ENCODE results near the gene RNF169. TPM values are rescaled to one million over a fixed set of nuclear protein-coding genes. Genes with fewer than 3 reads are reported as not detected.
A peak's percentile ranks its signal among the peaks of the same experiment; 100 is the strongest.

Gene RNF169
- total and polyA plus RNA-seq, 9 of the 15 experiments (the other 6 are each of a cell fraction or from before 2014, with no cell fraction given): 0.68 to 18.1 (median 10.1) TPM

GRCh38 chr11:74826901-74827300, 78.3 kb downstream of the RNF169 start:
- in situ Hi-C loops (cut with MboI) (no loop called here), intact Hi-C loops (cut with micrococcal nuclease) (no loop called here)
- TF ChIP-seq CBX1 (IDR thresholded peaks at IDR 0.05; ENCODE audit: low read depth) (peak; percentile 72; the same call in 1 of the 2 replicates), CBX5 (IDR thresholded peaks at IDR 0.05; ENCODE audit: borderline replicate concordance, low read depth) (peak; percentile 95), NR2C1 (IDR thresholded peaks at IDR 0.05) (no peak), NR2C1 (tag; IDR thresholded peaks at IDR 0.05) (no peak), CBX3 (IDR thresholded peaks at IDR 0.05; ENCODE audit: borderline replicate concordance in 1 of 2, low read length in 2 of 2) (peak in 1 of 2 experiments; percentile 96; a peak in 2 of 3 replicates), ELF2 (CRISPR knock-in tag; IDR thresholded peaks at IDR 0.05) (no peak), ZFP36 (IDR thresholded peaks at IDR 0.05; ENCODE audit: low read depth, low read length, partially characterized antibody) (peak; percentile 69), BRCA1 (IDR thresholded peaks at IDR 0.05) (no peak), BRCA1 (CRISPR knock-in tag; IDR thresholded peaks at IDR 0.05) (0 out of 2 replicates have a peak, but pooled peaks have one; percentile 21), TRIM28 (IDR thresholded peaks at IDR 0.05) (peak; percentile 76)
- ATAC-seq (no peak), FAIRE-seq (no peak), DNase-seq (ENCODE audit: extremely low read depth in 1 of 4, low spot score in 3 of 4) (peak in 1 of 4 experiments; percentile 40)
- no TSS peak for BruUV-seq (replicated peaks)
- no peaks in the 10 kb centered on the region for H3K27me3 ChIP-seq (ENCODE audit: control insufficient read depth in 2 of 2, insufficient read depth in 2 of 2, low read length in 2 of 2)
- H3K4me1 ChIP-seq (replicated peaks in 1 of 2; ENCODE audit: control insufficient read depth in 2 of 2, insufficient read depth in 2 of 2, low read length in 2 of 2): no peaks in the 10 kb centered on the region
- H3K36me3 ChIP-seq (ENCODE audit: control insufficient read depth, insufficient read depth, low read length): peaks cover 49% of the 10 kb centered on the region
- no peak overlapping the region for H2AFZ ChIP-seq (ENCODE audit: low read depth, low read length)
- POLR2A ChIA-PET: interaction anchor here (0.6 kb wide), 1 partner anchor 212 kb away, joined by 3 read pairs; no protein-coding TSS in a partner anchor
- H3K27ac ChIP-seq (ENCODE audit: extremely low read depth, low read depth, low read length): no peak overlapping the region
- H3K4me2 ChIP-seq (ENCODE audit: insufficient read depth, low read length): no peak overlapping the region
- WGBS (ENCODE audit: insufficient coverage, low coverage, missing lambda C conversion rate): 95% methylated on average over 4 of the region's 4 CpGs
- H4K20me1 ChIP-seq (replicated peaks; ENCODE audit: control insufficient read depth, insufficient read depth, low read length): no peaks in the 10 kb centered on the region
- peaks cover 29% of the 10 kb centered on the region for H3K9me3 ChIP-seq (replicated peaks; ENCODE audit: control insufficient read depth, insufficient read depth, low read depth, low read length)
- H3K4me3 ChIP-seq: no peak overlapping the region
- no peak overlapping the region for H3K9ac ChIP-seq (ENCODE audit: insufficient read depth in 1 of 2, low read depth in 2 of 2, low read length in 2 of 2)
- H3K79me2 ChIP-seq (ENCODE audit: control insufficient read depth, insufficient read depth, low read length): no peaks in the 10 kb centered on the region; the same call in 2 of the 3 replicates
- H3K9me1 ChIP-seq (ENCODE audit: control insufficient read depth, insufficient read depth, low read length): no peaks in the 10 kb centered on the region
- CTCF ChIA-PET (ENCODE audit: low intra/inter-chr PET ratio): no interaction called here

Data from K562 (cell line).